Kidney (tissue), 14 donors: ENCODE data around the gene PLEKHO1. TPM values are rescaled to one million over a fixed set of nuclear protein-coding genes. Genes with fewer than 3 reads are reported as not detected.

Experiments used
- DNase-seq, 5 donors: peaks; one replicate each; pipeline ENCODE4 v3.0.0-alpha.2; 2013 to 2020
- FAIRE-seq: peaks from 2 replicates; lab custom pipeline; 2012; peaks lifted over from hg19 to GRCh38; lab: Jason Lieb, UNC
- H3K27ac ChIP-seq, 2 donors: one replicate each; pipeline ENCODE4 v1.7.0; 2013; ENCODE audit warnings: low read depth in 2 of 2, low read length in 2 of 2, inconsistent platforms in 1 of 2
- H3K27me3 ChIP-seq: one replicate; pipeline ENCODE4 v1.7.1; 2013; ENCODE audit warnings: low read length, inconsistent platforms; ENCODE audit not compliant: control insufficient read depth, insufficient read depth
- H3K36me3 ChIP-seq, 3 donors: one replicate each; pipeline versions ENCODE4 v1.7.0 to v1.7.1; 2013; ENCODE audit warnings: low read length in 3 of 3, control low read depth in 1 of 3, inconsistent platforms in 1 of 3; ENCODE audit not compliant: insufficient read depth in 3 of 3, control insufficient read depth in 2 of 3
- H3K4me1 ChIP-seq, 3 donors: one replicate each; pipeline versions ENCODE4 v1.7.0 to v1.7.1; 2013; ENCODE audit warnings: low read length in 3 of 3, inconsistent platforms in 1 of 3, low read depth in 1 of 3; ENCODE audit not compliant: control insufficient read depth in 2 of 3, insufficient read depth in 2 of 3
- H3K4me3 ChIP-seq, 3 donors: one replicate each; pipeline versions ENCODE4 v1.7.0 to v1.8.1; 2013; ENCODE audit warnings: low read length in 3 of 3, control low read depth in 1 of 3, inconsistent platforms in 1 of 3
- H3K9ac ChIP-seq, 3 donors: one replicate each; pipeline versions ENCODE4 v1.7.0 to v1.7.1; 2013; ENCODE audit warnings: low read length in 3 of 3, control low read depth in 1 of 3, inconsistent platforms in 1 of 3
- H3K9me3 ChIP-seq, 3 donors: one replicate each; pipeline versions ENCODE4 v1.7.0 to v1.7.1; 2013; ENCODE audit warnings: low read length in 3 of 3, control low read depth in 1 of 3, inconsistent platforms in 1 of 3; ENCODE audit not compliant: control insufficient read depth in 2 of 3, insufficient read depth in 1 of 3
- CTCF ChIP-seq: IDR thresholded peaks from 3 replicates; pipeline ENCODE4 v1.5.1; 2012; ENCODE audit warnings: mild to moderate bottlenecking, moderate library complexity, borderline replicate concordance; ENCODE audit not compliant: insufficient read depth; ENCODE audit errors: extremely low read depth
- intact Hi-C: fragments of 100-400 bp; cut with DNase I; formaldehyde crosslinking; loops from one replicate; pipeline ENCODE4 v1.11.1; 2022
- polyA plus RNA-seq: library from polyadenylated mRNA; stranded (reverse); fragments of 350-450 nt; fragmentation: Illumina TruSeq; extraction: RNeasy Lipid Tissue Mini Kit (QIAGEN cat#74804); gene quantifications from one replicate; pipeline ENCODE4 v1.2.3, GENCODE V29; 2014; ENCODE audit warnings: low read depth, low replicate concordance; ENCODE audit not compliant: insufficient read depth
- total RNA-seq: library from RNA; stranded (reverse); fragmentation: NEBNext Ultra II Directional; extraction: Animal tissue kit (Norgen Biotek cat#: 25700); gene quantifications from one replicate; pipeline ENCODE4 v1.2.1, GENCODE V29; 2021
- donor health status: control.
- donor health status: control.
- donor health status: control.
- donor health status: control.
- donor health status: control.
- donor health status: DM: yes; HTN: yes; CAD: no.
- donor health status: Normal renal cell carcinoma (clear cell type).

The PLEKHO1 gene
- total and polyA plus RNA-seq, 2 donors from 2014 or later: 28.0 to 32.7 TPM

- peak in 1 of 5 donors; percentile 62 for DNase-seq
- no peak for TF ChIP-seq CTCF
- peak overlapping the region in 1 of 2 donors; percentile 35 for H3K27ac ChIP-seq
Measured at GRCh38 chr1:150159550-150159949, 9.8 kb downstream of the PLEKHO1 start.

GRCh38 chr1:150160964-150161621 is 11.4 kb downstream of the PLEKHO1 start:
- no peak for TF ChIP-seq CTCF
- FAIRE-seq: no peak

More at GRCh38 chr1:150159550-150159949, 9.8 kb downstream of the PLEKHO1 start:
- H3K4me3 ChIP-seq: no peak overlapping the region
- no peaks in the 10 kb centered on the region for H3K27me3 ChIP-seq
- H3K9me3 ChIP-seq: no peaks in the 10 kb centered on the region
- peaks cover 7 to 19% (median 9%) of the 10 kb centered on the region in 3 donors for H3K4me1 ChIP-seq
- peaks cover 2 to 6% (median 5%) of the 10 kb centered on the region in 3 donors for H3K36me3 ChIP-seq
- no peak overlapping the region for H3K9ac ChIP-seq
- FAIRE-seq: no peak
- intact Hi-C loops: loop anchor here (10.0 kb wide), 1 partner anchor 65 kb away; no protein-coding TSS in a partner anchor

GRCh38 chr1:150161747-150162581 is 12.2 kb downstream of the PLEKHO1 start:
- H3K9ac ChIP-seq: peak overlapping the region in 2 of 3 donors; percentile 10 to 87

More at GRCh38 chr1:150160964-150161621, 11.4 kb downstream of the PLEKHO1 start:
- H3K9me3 ChIP-seq: no peaks in the 10 kb centered on the region
- DNase-seq: peak in 2 of 5 donors; percentile 55 to 72
- peaks cover 7 to 19% (median 9%) of the 10 kb centered on the region in 3 donors for H3K4me1 ChIP-seq
- H3K27me3 ChIP-seq: no peaks in the 10 kb centered on the region
- H3K4me3 ChIP-seq: no peak overlapping the region
- peaks cover 1 to 5% (median 4%) of the 10 kb centered on the region in 3 donors for H3K36me3 ChIP-seq
- H3K9ac ChIP-seq: no peak overlapping the region
- H3K27ac ChIP-seq: peak overlapping the region in 1 of 2 donors; percentile 90
- intact Hi-C loops: no loop called here

More at GRCh38 chr1:150161747-150162581, 12.2 kb downstream of the PLEKHO1 start:
- no peak for TF ChIP-seq CTCF
- intact Hi-C loops: no loop called here
- H3K36me3 ChIP-seq: peaks cover 0 to 4% (median 0%) of the 10 kb centered on the region in 3 donors
- H3K4me1 ChIP-seq: peaks cover 7 to 19% (median 9%) of the 10 kb centered on the region in 3 donors
- peak overlapping the region in 1 of 3 donors; percentile 56 for H3K4me3 ChIP-seq
- FAIRE-seq: no peak
- H3K27ac ChIP-seq: peak overlapping the region; percentile 77 to 90
- no peaks in the 10 kb centered on the region for H3K9me3 ChIP-seq
- H3K27me3 ChIP-seq: no peaks in the 10 kb centered on the region
- DNase-seq: peak in 1 of 5 donors; percentile 55
